Islet precursor cell (in vitro differentiated cells): ENCODE results near the gene FAM9A.

Experiments used
- DNase-seq: peaks from one replicate; pipeline ENCODE4 v3.0.0-alpha.2; 2018

Gene FAM9A

GRCh38 chrX:8801041-8801599 lies at the start of gene FAM9A:
FAM9A (minus strand) TSS chrX:8801383; CDS start chrX:8800171, 1,212 bp downstream.
- DNase-seq: no peak

- no peak for DNase-seq
Measured at GRCh38 chrX:8850478-8850877, 49.3 kb upstream of the FAM9A start.

- no peak for DNase-seq
Measured at GRCh38 chrX:8849945-8850344, 48.8 kb upstream of the FAM9A start.

GRCh38 chrX:8849458-8849857 lies 48.3 kb upstream of the FAM9A start:
- no peak for DNase-seq

- DNase-seq: no peak
Measured at GRCh38 chrX:8848911-8849310, 47.7 kb upstream of the FAM9A start.

- no peak for DNase-seq
Measured at GRCh38 chrX:8848441-8848840, 47.3 kb upstream of the FAM9A start.

GRCh38 chrX:8847360-8847759 lies 46.2 kb upstream of the FAM9A start:
- DNase-seq: no peak

GRCh38 chrX:8846266-8846665 lies 45.1 kb upstream of the FAM9A start:
- DNase-seq: no peak

- no peak for DNase-seq
Measured at GRCh38 chrX:8845469-8845868, 44.3 kb upstream of the FAM9A start.

GRCh38 chrX:8845060-8845459 lies 43.9 kb upstream of the FAM9A start:
- no peak for DNase-seq

GRCh38 chrX:8844157-8844556 lies 43.0 kb upstream of the FAM9A start:
- DNase-seq: no peak

GRCh38 chrX:8841911-8842310 lies 40.7 kb upstream of the FAM9A start:
- DNase-seq: no peak

- no peak for DNase-seq
Measured at GRCh38 chrX:8834392-8834791, 33.2 kb upstream of the FAM9A start.

GRCh38 chrX:8832582-8833378 lies 31.6 kb upstream of the FAM9A start:
- DNase-seq: no peak

GRCh38 chrX:8823698-8824097 lies 22.5 kb upstream of the FAM9A start:
- DNase-seq: no peak

- no peak for DNase-seq
Measured at GRCh38 chrX:8822002-8822401, 20.8 kb upstream of the FAM9A start.

GRCh38 chrX:8820910-8821527 lies 19.8 kb upstream of the FAM9A start:
- DNase-seq: no peak

GRCh38 chrX:8815460-8816065 lies 14.4 kb upstream of the FAM9A start:
- DNase-seq: no peak

- DNase-seq: no peak
Measured at GRCh38 chrX:8813036-8813435, 11.9 kb upstream of the FAM9A start.

GRCh38 chrX:8811611-8812010 lies 10.4 kb upstream of the FAM9A start:
- DNase-seq: no peak

GRCh38 chrX:8808661-8809060 lies 7.5 kb upstream of the FAM9A start:
- DNase-seq: no peak

- no peak for DNase-seq
Measured at GRCh38 chrX:8805974-8806373, 4.8 kb upstream of the FAM9A start.

GRCh38 chrX:8805046-8805445 lies 3.9 kb upstream of the FAM9A start:
- no peak for DNase-seq

- no peak for DNase-seq
Measured at GRCh38 chrX:8803326-8803725, 2.1 kb upstream of the FAM9A start.
